Duodenal mucosa (tissue), 2 donors: ENCODE data around the gene RIBC2.
"Not testable (repeated sequence)": the region's sequence is repeated elsewhere in the genome, so short reads cannot be mapped to it uniquely, and the experiment has no call there.

Experiments
- H3K27ac ChIP-seq: one replicate; pipeline ENCODE4 v1.7.0; 2013; ENCODE audit warnings: low read depth, low read length
- H3K27me3 ChIP-seq, 2 donors: one replicate each; pipeline ENCODE4 v1.7.0; 2013; ENCODE audit warnings: low read length in 2 of 2, control low read depth in 1 of 2; ENCODE audit not compliant: insufficient read depth in 2 of 2, control insufficient read depth in 1 of 2
- H3K36me3 ChIP-seq, 2 donors: one replicate each; pipeline ENCODE4 v1.7.0; 2013; ENCODE audit warnings: low read length in 2 of 2, control low read depth in 1 of 2; ENCODE audit not compliant: insufficient read depth in 2 of 2, control insufficient read depth in 1 of 2
- H3K4me1 ChIP-seq, 2 donors: one replicate each; pipeline ENCODE4 v1.7.0; 2013; ENCODE audit warnings: low read length in 2 of 2, control low read depth in 1 of 2; ENCODE audit not compliant: insufficient read depth in 2 of 2, control insufficient read depth in 1 of 2
- H3K4me3 ChIP-seq, 2 donors: one replicate each; pipeline ENCODE4 v1.7.0; 2013; ENCODE audit warnings: low read length in 2 of 2, low read depth in 1 of 2
- H3K9ac ChIP-seq, 2 donors: one replicate each; pipeline ENCODE4 v1.7.0; 2013; ENCODE audit warnings: low read length in 2 of 2, low read depth in 1 of 2
- H3K9me3 ChIP-seq, 2 donors: one replicate each; pipeline ENCODE4 v1.7.0; 2013; ENCODE audit warnings: low read length in 2 of 2, control low read depth in 1 of 2; ENCODE audit not compliant: control insufficient read depth in 1 of 2

Gene RIBC2

GRCh38 chr22:45447596-45447995 is 34.1 kb downstream of the RIBC2 start:
- H3K4me1 ChIP-seq, H3K27me3 ChIP-seq, H3K36me3 ChIP-seq, H3K9ac ChIP-seq, H3K4me3 ChIP-seq, H3K27ac ChIP-seq, H3K9me3 ChIP-seq: not testable (repeated sequence)

GRCh38 chr22:45448431-45448830 is 34.9 kb downstream of the RIBC2 start:
- Histone ChIP-seq H3K27me3 (no peaks in the 10 kb centered on the region), H3K27ac (no peak overlapping the region), H3K9me3 (no peaks in the 10 kb centered on the region), H3K36me3 (no peaks in the 10 kb centered on the region), H3K4me1 (no peaks in the 10 kb centered on the region), H3K9ac (no peak overlapping the region), H3K4me3 (no peak overlapping the region)

GRCh38 chr22:45449442-45449841 is 35.9 kb downstream of the RIBC2 start:
- not testable (repeated sequence) for H3K9ac ChIP-seq, H3K9me3 ChIP-seq, H3K4me3 ChIP-seq, H3K4me1 ChIP-seq, H3K27ac ChIP-seq, H3K27me3 ChIP-seq, H3K36me3 ChIP-seq

- Histone ChIP-seq H3K9me3 (no peaks in the 10 kb centered on the region), H3K36me3 (no peaks in the 10 kb centered on the region), H3K4me3 (no peak overlapping the region), H3K9ac (no peak overlapping the region), H3K4me1 (no peaks in the 10 kb centered on the region), H3K27me3 (no peaks in the 10 kb centered on the region), H3K27ac (no peak overlapping the region)
These were observed 36.8 kb downstream of the RIBC2 start for GRCh38 chr22:45450101-45450785.

- H3K36me3 ChIP-seq, result no peaks in the 10 kb centered on the region
- H3K27ac ChIP-seq, result no peak overlapping the region
- H3K9ac ChIP-seq, result no peak overlapping the region
- no peak overlapping the region for H3K4me3 ChIP-seq
- no peaks in the 10 kb centered on the region for H3K9me3 ChIP-seq
- H3K4me1 ChIP-seq, result no peaks in the 10 kb centered on the region
- H3K27me3 ChIP-seq, result no peaks in the 10 kb centered on the region
These were observed 37.6 kb downstream of the RIBC2 start for GRCh38 chr22:45450921-45451651.

- H3K4me3 ChIP-seq, result no peak overlapping the region
- no peaks in the 10 kb centered on the region for H3K4me1 ChIP-seq
- H3K9ac ChIP-seq, result no peak overlapping the region
- H3K27ac ChIP-seq, result no peak overlapping the region
- H3K27me3 ChIP-seq, result no peaks in the 10 kb centered on the region
- H3K9me3 ChIP-seq, result no peaks in the 10 kb centered on the region
- no peaks in the 10 kb centered on the region for H3K36me3 ChIP-seq
These were observed 38.5 kb downstream of the RIBC2 start for GRCh38 chr22:45451972-45452371.

- Histone ChIP-seq H3K27ac (no peak overlapping the region), H3K27me3 (no peaks in the 10 kb centered on the region)
These were observed 39.3 kb downstream of the RIBC2 start for GRCh38 chr22:45452565-45453379.

GRCh38 chr22:45453764-45454163 is 40.3 kb downstream of the RIBC2 start:
- Histone ChIP-seq H3K4me1 (no peaks in the 10 kb centered on the region), H3K9me3 (no peaks in the 10 kb centered on the region), H3K27ac (no peak overlapping the region), H3K36me3 (no peaks in the 10 kb centered on the region), H3K4me3 (no peak overlapping the region), H3K9ac (no peak overlapping the region), H3K27me3 (no peaks in the 10 kb centered on the region)

More at GRCh38 chr22:45452565-45453379, 39.3 kb downstream of the RIBC2 start:
- Histone ChIP-seq H3K4me1 (no peaks in the 10 kb centered on the region), H3K9ac (no peak overlapping the region), H3K4me3 (no peak overlapping the region), H3K9me3 (no peaks in the 10 kb centered on the region), H3K36me3 (no peaks in the 10 kb centered on the region)

GRCh38 chr22:45454275-45454674 is 40.8 kb downstream of the RIBC2 start:
- Histone ChIP-seq H3K4me1 (no peaks in the 10 kb centered on the region), H3K9me3 (no peaks in the 10 kb centered on the region), H3K9ac (no peak overlapping the region), H3K27ac (no peak overlapping the region), H3K4me3 (no peak overlapping the region), H3K27me3 (no peaks in the 10 kb centered on the region), H3K36me3 (no peaks in the 10 kb centered on the region)

- no peak overlapping the region for H3K4me3 ChIP-seq
These were observed 41.7 kb downstream of the RIBC2 start for GRCh38 chr22:45455212-45455611.

More at GRCh38 chr22:45455212-45455611, 41.7 kb downstream of the RIBC2 start:
- H3K9ac ChIP-seq, result no peak overlapping the region
- H3K27ac ChIP-seq, result no peak overlapping the region
- H3K4me1 ChIP-seq, result no peaks in the 10 kb centered on the region
- no peaks in the 10 kb centered on the region for H3K36me3 ChIP-seq
- H3K9me3 ChIP-seq, result no peaks in the 10 kb centered on the region
- no peaks in the 10 kb centered on the region for H3K27me3 ChIP-seq
